K562 (cell line): ENCODE measurements around the gene NOSIP. TPM values are rescaled to one million over a fixed set of nuclear protein-coding genes. Genes with fewer than 3 reads are reported as not detected.
A peak's percentile ranks its signal among the peaks of the same experiment; 100 is the strongest.

ENCODE experiments used
- CHD2 ChIP-seq: IDR thresholded peaks from 2 replicates; pipeline ENCODE4 v1.6.1; 2011; ENCODE audit warnings: low read depth, low read length
- DMBX1 ChIP-seq: fragments of 250-450 bp; sonication (Bioruptor Pico); IDR thresholded peaks from 2 replicates; pipeline ENCODE4 v1.8.0; 2022; ENCODE audit warnings: inconsistent platforms, mild to moderate bottlenecking, moderate library complexity, borderline replicate concordance
- FIP1L1 ChIP-seq: fragments of 200-400 bp; formaldehyde crosslinking; IDR thresholded peaks from 2 replicates; pipeline ENCODE4 v1.6.1; 2018; ENCODE audit warnings: mild to moderate bottlenecking, low read depth, low read length; ENCODE audit not compliant: poor library complexity, severe bottlenecking
- HMG20A ChIP-seq: fragments of 450-650 bp; formaldehyde crosslinking; conservative IDR thresholded peaks from 2 replicates; pipeline ENCODE4 v1.4.0; 2020; ENCODE audit warnings: mild to moderate bottlenecking, mixed read lengths
- NR4A1 ChIP-seq, 2 experiments: fragments of 250-450 bp in 1 of 2; fragments of 450-650 bp in 1 of 2; sonication (Bioruptor Pico) in 1 of 2; IDR thresholded peaks; 2 replicates each; pipeline versions ENCODE4 v1.4.0 to v1.6.1; 2016 to 2020; ENCODE audit warnings: mild to moderate bottlenecking in 2 of 2, missing compliant biosample characterization in 1 of 2, missing genetic modification characterization in 1 of 2, moderate library complexity in 1 of 2
- SMAD3 ChIP-seq: fragments of 450-650 bp; formaldehyde crosslinking; conservative IDR thresholded peaks from 2 replicates; pipeline ENCODE4 v1.4.0; 2020; ENCODE audit warnings: mild to moderate bottlenecking
- TEAD1 ChIP-seq, 2 experiments: fragments of 450-650 bp in 1 of 2; sonication (generic) in 1 of 2; formaldehyde crosslinking; IDR thresholded peaks; 2 replicates each; pipeline versions ENCODE4 v1.4.0 to v1.8.0; 2020 to 2022; ENCODE audit warnings: mild to moderate bottlenecking in 2 of 2, missing genetic modification reagents in 1 of 2
- TEAD2 ChIP-seq: fragments of 450-650 bp; IDR thresholded peaks from 2 replicates; pipeline ENCODE4 v1.6.1; 2016; ENCODE audit warnings: missing genetic modification characterization, control low read depth, missing compliant biosample characterization
- ZNF134 ChIP-seq: fragments of 250-450 bp; sonication (Bioruptor Pico); conservative IDR thresholded peaks from 2 replicates; pipeline ENCODE4 v1.4.0; 2020
- ZNF79 ChIP-seq: fragments of 250-450 bp; sonication (Bioruptor Pico); IDR thresholded peaks from 2 replicates; pipeline ENCODE4 v1.4.0; 2020; ENCODE audit warnings: low read depth, mild to moderate bottlenecking, moderate library complexity
- polyA plus RNA-seq, 8 experiments: library from polyadenylated mRNA; depleted of rRNA in 4 of 8; stranded (reverse) in 5 of 8; unstranded in 3 of 8; fragments of >200 nt; fragmentation: Nextera tagmentation in 2 of 8; fragmentation: Illumina TruSeq in 1 of 8; extraction: Ambion mirVana in 2 of 8; extraction: Trizol in 1 of 8; gene quantifications; 2 replicates each; pipeline versions ENCODE4 v1.2.1 to v1.2.3, GENCODE V29; 2011 to 2014; ENCODE audit warnings: inconsistent platforms in 1 of 8, missing spikeins in 1 of 8
- total RNA-seq, 7 experiments: library from RNA; depleted of rRNA in 6 of 7; stranded (reverse); fragments of >200 nt in 6 of 7; fragmentation: Illumina TruSeq in 2 of 7; extraction: Trizol in 2 of 7; gene quantifications; 2 replicates each; pipeline versions ENCODE4 v1.2.1 to v1.2.3, GENCODE V29; 2011 to 2021; ENCODE audit warnings: low replicate concordance in 1 of 7
- TF ChIP-seq, protein P1 (sequence below): fragments of 450-650 bp; formaldehyde crosslinking; IDR thresholded peaks from 2 replicates; pipeline ENCODE4 v1.4.0; 2022; ENCODE audit warnings: missing genetic modification characterization
- TF ChIP-seq, protein P2 (sequence below): fragments of 450-650 bp; conservative IDR thresholded peaks from 2 replicates; pipeline ENCODE4 v1.6.1; 2016; ENCODE audit warnings: missing genetic modification characterization, low read depth, mild to moderate bottlenecking, control low read depth, missing compliant biosample characterization
- TF ChIP-seq, protein P3 (sequence below), 2 experiments: fragments of 450-650 bp in 1 of 2; IDR thresholded peaks; 2 replicates each; pipeline ENCODE4 v1.6.1; 2011 to 2017; ENCODE audit warnings: low read depth in 2 of 2, antibody characterized with exemption in 1 of 2, borderline replicate concordance in 1 of 2, low read length in 1 of 2, mild to moderate bottlenecking in 1 of 2, mixed read lengths in 1 of 2; ENCODE audit not compliant: control insufficient read depth in 1 of 2
- TF ChIP-seq, protein P4 (sequence below), 2 experiments: fragments of 250-450 bp in 1 of 2; fragments of 450-650 bp in 1 of 2; sonication (Bioruptor Pico) in 1 of 2; IDR thresholded peaks; 2 replicates each; pipeline versions ENCODE4 v1.6.1 to v1.8.0; 2016 to 2021; ENCODE audit warnings: mild to moderate bottlenecking in 2 of 2, moderate library complexity in 2 of 2, missing compliant biosample characterization in 1 of 2, missing genetic modification characterization in 1 of 2
- TF ChIP-seq, protein P5 (sequence below): fragments of 450-650 bp; formaldehyde crosslinking; IDR thresholded peaks from 2 replicates; pipeline ENCODE4 v1.4.0; 2022; ENCODE audit warnings: mild to moderate bottlenecking, moderate library complexity
- TF ChIP-seq, protein P6 (sequence below): fragments of 450-650 bp; formaldehyde crosslinking; IDR thresholded peaks from 2 replicates; pipeline ENCODE4 v1.4.0; 2020; ENCODE audit warnings: mild to moderate bottlenecking, moderate library complexity

NOSIP gene
- total and polyA plus RNA-seq, 9 of the 15 experiments (the other 6 are each of a cell fraction or from before 2014, with no cell fraction given), result 14.4 to 153 (median 79.9) TPM

DNA sequence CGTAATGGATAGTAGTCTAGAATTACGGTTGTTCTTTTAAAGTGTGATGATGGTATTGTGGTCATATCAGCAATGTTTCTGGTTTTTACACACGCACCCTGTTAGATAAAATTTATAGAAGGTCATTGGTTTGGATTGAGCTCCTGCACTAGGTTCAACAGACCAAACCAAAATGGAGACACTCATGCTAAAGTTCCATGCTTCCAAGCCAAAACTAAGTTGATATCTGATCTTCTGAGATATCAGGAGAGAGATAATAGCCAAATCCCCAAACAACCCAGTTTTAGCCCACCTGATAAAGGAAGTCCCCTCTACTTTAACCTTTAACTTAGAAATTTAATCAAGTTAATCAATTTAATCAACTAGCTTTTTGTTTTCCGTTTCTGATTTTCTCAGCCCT lies 1.2 kb downstream of the NOSIP start (continued):
- TF ChIP-seq ZNF134 (CRISPR knock-in tag) (peak; percentile 56; the same call in 1 of the 2 replicates), ZNF79 (CRISPR knock-in tag) (peak; percentile 81; the same call in 1 of the 2 replicates), FIP1L1 (no peak), HMG20A (peak; percentile 67; the same call in 1 of the 2 replicates), DMBX1 (CRISPR knock-in tag) (peak; percentile 96), TEAD2 (tag) (peak; percentile 82), TEAD1 (CRISPR knock-in tag; IDR thresholded peaks at IDR 0.05) (peak in 1 of 2 experiments; percentile 92; a peak in 2 of 4 replicates), NR4A1 (CRISPR knock-in tag; IDR thresholded peaks at IDR 0.05) (no peak), NR4A1 (tag; IDR thresholded peaks at IDR 0.05) (peak; percentile 97), SMAD3 (CRISPR knock-in tag) (peak; percentile 94), CHD2 (no peak)
- TF ChIP-seq, protein P1, sequence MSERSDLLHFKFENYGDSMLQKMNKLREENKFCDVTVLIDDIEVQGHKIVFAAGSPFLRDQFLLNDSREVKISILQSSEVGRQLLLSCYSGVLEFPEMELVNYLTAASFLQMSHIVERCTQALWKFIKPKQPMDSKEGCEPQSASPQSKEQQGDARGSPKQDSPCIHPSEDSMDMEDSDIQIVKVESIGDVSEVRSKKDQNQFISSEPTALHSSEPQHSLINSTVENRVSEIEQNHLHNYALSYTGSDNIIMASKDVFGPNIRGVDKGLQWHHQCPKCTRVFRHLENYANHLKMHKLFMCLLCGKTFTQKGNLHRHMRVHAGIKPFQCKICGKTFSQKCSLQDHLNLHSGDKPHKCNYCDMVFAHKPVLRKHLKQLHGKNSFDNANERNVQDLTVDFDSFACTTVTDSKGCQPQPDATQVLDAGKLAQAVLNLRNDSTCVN (CRISPR knock-in tag), result peak; percentile 61; the same call in 1 of the 2 replicates
- TF ChIP-seq, protein P2, sequence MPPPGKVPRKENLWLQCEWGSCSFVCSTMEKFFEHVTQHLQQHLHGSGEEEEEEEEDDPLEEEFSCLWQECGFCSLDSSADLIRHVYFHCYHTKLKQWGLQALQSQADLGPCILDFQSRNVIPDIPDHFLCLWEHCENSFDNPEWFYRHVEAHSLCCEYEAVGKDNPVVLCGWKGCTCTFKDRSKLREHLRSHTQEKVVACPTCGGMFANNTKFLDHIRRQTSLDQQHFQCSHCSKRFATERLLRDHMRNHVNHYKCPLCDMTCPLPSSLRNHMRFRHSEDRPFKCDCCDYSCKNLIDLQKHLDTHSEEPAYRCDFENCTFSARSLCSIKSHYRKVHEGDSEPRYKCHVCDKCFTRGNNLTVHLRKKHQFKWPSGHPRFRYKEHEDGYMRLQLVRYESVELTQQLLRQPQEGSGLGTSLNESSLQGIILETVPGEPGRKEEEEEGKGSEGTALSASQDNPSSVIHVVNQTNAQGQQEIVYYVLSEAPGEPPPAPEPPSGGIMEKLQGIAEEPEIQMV (tag), result peak; percentile 80
- TF ChIP-seq, protein P3, sequence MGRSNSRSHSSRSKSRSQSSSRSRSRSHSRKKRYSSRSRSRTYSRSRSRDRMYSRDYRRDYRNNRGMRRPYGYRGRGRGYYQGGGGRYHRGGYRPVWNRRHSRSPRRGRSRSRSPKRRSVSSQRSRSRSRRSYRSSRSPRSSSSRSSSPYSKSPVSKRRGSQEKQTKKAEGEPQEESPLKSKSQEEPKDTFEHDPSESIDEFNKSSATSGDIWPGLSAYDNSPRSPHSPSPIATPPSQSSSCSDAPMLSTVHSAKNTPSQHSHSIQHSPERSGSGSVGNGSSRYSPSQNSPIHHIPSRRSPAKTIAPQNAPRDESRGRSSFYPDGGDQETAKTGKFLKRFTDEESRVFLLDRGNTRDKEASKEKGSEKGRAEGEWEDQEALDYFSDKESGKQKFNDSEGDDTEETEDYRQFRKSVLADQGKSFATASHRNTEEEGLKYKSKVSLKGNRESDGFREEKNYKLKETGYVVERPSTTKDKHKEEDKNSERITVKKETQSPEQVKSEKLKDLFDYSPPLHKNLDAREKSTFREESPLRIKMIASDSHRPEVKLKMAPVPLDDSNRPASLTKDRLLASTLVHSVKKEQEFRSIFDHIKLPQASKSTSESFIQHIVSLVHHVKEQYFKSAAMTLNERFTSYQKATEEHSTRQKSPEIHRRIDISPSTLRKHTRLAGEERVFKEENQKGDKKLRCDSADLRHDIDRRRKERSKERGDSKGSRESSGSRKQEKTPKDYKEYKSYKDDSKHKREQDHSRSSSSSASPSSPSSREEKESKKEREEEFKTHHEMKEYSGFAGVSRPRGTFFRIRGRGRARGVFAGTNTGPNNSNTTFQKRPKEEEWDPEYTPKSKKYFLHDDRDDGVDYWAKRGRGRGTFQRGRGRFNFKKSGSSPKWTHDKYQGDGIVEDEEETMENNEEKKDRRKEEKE (IDR thresholded peaks at IDR 0.05; ENCODE audit: borderline replicate concordance in 1 of 2, control insufficient read depth in 1 of 2, low read depth in 2 of 2, low read length in 1 of 2), result no peak
- TF ChIP-seq, protein P4, sequence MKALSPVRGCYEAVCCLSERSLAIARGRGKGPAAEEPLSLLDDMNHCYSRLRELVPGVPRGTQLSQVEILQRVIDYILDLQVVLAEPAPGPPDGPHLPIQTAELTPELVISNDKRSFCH (CRISPR knock-in tag; IDR thresholded peaks at IDR 0.05), result peak; percentile 78
- TF ChIP-seq, protein P4 (tag; IDR thresholded peaks at IDR 0.05), result peak; percentile 96
- TF ChIP-seq, protein P5, sequence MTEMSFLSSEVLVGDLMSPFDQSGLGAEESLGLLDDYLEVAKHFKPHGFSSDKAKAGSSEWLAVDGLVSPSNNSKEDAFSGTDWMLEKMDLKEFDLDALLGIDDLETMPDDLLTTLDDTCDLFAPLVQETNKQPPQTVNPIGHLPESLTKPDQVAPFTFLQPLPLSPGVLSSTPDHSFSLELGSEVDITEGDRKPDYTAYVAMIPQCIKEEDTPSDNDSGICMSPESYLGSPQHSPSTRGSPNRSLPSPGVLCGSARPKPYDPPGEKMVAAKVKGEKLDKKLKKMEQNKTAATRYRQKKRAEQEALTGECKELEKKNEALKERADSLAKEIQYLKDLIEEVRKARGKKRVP, result peak; percentile 74
- TF ChIP-seq, protein P6, sequence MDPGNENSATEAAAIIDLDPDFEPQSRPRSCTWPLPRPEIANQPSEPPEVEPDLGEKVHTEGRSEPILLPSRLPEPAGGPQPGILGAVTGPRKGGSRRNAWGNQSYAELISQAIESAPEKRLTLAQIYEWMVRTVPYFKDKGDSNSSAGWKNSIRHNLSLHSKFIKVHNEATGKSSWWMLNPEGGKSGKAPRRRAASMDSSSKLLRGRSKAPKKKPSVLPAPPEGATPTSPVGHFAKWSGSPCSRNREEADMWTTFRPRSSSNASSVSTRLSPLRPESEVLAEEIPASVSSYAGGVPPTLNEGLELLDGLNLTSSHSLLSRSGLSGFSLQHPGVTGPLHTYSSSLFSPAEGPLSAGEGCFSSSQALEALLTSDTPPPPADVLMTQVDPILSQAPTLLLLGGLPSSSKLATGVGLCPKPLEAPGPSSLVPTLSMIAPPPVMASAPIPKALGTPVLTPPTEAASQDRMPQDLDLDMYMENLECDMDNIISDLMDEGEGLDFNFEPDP (CRISPR knock-in tag), result peak; percentile 74; the same call in 1 of the 2 replicates
